ENCODE results near the gene FOXL3.

The FOXL3 gene

DNA sequence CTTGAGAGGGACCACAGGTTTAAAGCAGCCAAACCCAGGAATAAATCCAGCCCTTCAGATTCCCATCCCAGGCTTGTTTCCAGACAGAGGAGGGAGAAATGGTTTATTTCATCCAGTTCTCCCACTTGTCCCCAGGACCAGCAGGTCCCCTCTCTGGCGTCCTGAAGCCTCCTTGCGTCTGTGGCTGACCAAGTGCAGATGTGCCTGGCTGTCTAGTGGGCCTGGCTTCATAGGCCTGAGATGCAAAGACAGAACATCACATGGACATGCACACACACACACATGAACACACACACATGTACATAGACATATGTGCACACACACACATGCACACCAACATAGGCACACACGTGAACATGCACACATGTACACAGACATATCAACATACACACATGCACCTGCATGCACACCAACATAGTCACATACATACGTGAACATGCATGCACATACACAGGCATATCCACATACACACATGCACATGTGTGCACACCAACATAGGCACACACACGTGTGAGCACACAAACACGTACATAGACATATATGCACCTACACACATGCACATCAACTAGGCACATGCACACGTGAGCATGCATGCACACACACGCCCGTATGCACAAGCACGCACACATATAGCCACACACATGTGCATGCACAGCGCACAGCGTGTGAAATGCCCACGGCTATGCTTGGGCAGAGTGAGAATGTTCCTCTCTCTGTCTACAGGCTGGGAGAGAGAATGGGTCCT is 10.7 kb downstream of the FOXL3 start:
- TF ChIP-seq, protein P1, sequence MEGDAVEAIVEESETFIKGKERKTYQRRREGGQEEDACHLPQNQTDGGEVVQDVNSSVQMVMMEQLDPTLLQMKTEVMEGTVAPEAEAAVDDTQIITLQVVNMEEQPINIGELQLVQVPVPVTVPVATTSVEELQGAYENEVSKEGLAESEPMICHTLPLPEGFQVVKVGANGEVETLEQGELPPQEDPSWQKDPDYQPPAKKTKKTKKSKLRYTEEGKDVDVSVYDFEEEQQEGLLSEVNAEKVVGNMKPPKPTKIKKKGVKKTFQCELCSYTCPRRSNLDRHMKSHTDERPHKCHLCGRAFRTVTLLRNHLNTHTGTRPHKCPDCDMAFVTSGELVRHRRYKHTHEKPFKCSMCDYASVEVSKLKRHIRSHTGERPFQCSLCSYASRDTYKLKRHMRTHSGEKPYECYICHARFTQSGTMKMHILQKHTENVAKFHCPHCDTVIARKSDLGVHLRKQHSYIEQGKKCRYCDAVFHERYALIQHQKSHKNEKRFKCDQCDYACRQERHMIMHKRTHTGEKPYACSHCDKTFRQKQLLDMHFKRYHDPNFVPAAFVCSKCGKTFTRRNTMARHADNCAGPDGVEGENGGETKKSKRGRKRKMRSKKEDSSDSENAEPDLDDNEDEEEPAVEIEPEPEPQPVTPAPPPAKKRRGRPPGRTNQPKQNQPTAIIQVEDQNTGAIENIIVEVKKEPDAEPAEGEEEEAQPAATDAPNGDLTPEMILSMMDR (IDR thresholded peaks at IDR 0.05), result no peak
- Histone ChIP-seq H3K9me3 (no peaks in the 10 kb centered on the region), H3K4me3 (no peak overlapping the region), H3K27ac (no peak overlapping the region), H3K36me3 (no peaks in the 10 kb centered on the region), H3K27me3 (peaks cover 0 to 32% of the 10 kb centered on the region in 2 donors), H3K4me1 (no peaks in the 10 kb centered on the region)
- intact Hi-C loops (cut with DNase I; ENCODE audit: low total_unique reads), result no loop called here
- peak in 1 of 2 donors; percentile 33 for DNase-seq

DNA sequence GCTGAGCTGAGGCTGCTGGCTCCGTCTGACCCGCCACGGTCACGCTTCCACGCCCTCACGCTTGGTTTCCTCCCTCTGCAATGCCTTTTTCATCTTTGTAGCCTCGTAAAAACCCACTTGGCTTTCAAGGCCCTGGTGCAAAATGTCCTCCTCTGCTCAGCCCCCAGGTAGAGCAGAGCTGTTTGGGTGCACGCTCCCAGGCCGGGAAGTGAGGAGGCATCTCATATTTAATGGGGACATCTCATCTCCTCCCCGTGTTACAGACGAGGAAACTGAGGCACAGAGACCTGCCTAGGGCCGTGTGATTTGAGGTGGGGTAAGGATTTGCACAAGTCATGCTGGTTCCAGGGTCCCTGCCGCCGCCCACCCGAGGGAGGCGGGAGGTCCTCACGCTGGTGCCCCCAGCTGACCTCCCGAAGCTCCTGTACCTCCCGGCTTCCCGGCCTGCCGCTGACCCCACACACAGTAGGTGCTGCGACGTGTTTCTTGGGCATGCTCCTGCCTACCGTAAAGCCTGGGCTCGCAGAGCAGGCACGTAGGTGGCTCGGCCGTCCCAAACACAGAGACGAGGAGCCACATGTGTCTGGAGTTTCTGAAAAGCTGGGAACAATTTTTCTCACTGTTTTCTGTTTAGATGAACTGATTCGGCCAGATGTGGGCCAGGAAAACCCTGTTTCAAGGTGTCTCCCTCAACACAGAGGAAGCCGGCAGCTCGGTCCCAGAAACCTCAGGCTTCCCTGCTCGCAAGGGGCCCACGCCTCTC is 11.5 kb downstream of the FOXL3 start:
- Histone ChIP-seq H3K27me3 (peaks cover 0 to 28% of the 10 kb centered on the region in 2 donors), H3K27ac (no peak overlapping the region), H3K4me1 (no peaks in the 10 kb centered on the region), H3K9me3 (no peaks in the 10 kb centered on the region), H3K4me3 (no peak overlapping the region), H3K36me3 (no peaks in the 10 kb centered on the region)
- DNase-seq, result peak in 1 of 2 donors; percentile 57
- TF ChIP-seq, protein P1 (IDR thresholded peaks at IDR 0.05), result no peak
- intact Hi-C loops (cut with DNase I; ENCODE audit: low total_unique reads), result no loop called here

DNA sequence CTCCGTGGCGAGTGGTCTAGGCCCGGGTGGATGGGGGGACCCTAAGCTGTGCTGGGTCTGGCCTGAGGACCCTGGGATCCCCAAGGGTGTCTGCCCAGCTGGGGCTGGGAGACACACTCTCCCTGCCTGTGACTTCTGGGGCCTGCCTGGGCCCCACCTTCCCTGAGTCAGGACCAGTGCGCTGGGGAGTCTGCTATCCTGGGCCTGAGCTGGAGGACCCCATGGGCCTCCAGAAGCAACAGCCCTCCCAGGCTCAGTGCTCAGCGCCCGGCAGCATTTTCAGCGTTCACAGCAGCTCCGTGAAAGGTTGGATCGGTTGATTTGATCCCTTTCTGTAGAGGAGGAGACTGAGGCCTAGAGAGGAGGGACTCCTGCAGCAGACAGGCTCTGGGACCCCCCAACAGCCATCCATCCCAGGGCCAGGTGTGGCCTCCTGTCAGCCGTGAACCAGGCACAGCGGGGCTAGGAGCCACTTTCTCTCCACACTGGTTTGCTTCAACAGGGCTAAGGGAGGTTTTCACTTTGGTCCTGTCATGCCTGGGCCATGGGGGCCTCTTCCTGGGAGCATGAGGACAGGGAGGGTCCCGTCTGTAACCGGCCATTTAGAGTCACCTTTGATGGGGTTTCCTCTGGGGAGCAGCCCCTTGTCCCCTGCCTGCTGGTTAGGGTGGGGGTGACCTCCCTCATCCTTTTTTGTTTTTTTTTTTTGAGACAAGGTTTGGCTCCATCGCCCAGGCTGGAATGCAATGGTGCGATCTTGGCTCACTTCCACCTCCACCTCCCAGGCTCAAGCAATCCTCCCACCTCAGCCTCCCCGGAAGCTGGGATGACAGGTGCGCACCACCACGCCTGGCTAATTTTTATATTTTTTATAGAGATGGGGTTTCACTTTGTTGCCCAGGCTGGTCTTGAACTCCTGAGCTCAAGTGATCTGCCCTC is 12.4 kb downstream of the FOXL3 start:
- Histone ChIP-seq H3K4me3 (no peak overlapping the region), H3K9me3 (no peaks in the 10 kb centered on the region), H3K4me1 (no peaks in the 10 kb centered on the region), H3K27me3 (peaks cover 0 to 27% of the 10 kb centered on the region in 2 donors), H3K27ac (no peak overlapping the region), H3K36me3 (no peaks in the 10 kb centered on the region)
- peak in 1 of 2 donors; percentile 40 for DNase-seq
- TF ChIP-seq, protein P1 (IDR thresholded peaks at IDR 0.05), result no peak
- intact Hi-C loops (cut with DNase I; ENCODE audit: low total_unique reads), result no loop called here

DNA sequence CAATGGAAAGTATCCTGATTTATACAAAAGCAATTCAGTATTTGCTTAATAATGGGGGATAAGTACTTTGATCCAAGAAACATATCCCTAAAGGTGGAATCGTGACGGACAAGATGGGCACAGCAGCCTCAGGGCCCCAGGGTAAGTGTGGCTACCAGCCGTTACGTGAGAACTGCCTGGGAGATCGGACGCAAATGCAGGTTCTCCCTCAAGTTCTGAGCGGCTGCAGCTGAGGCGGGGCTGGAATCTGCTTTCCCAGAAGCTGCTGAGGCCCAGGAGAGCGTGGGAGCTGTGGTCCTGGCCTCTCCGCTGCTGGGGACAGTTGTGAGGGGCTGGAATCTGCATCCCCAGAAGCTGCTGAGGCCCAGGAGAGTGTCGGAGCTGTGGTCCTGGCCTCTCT is 13.5 kb downstream of the FOXL3 start:
- Histone ChIP-seq H3K4me1 (no peaks in the 10 kb centered on the region), H3K4me3 (no peak overlapping the region), H3K36me3 (no peaks in the 10 kb centered on the region), H3K27me3 (peaks cover 0 to 23% of the 10 kb centered on the region in 2 donors), H3K9me3 (peaks cover 0 to 7% (median 0%) of the 10 kb centered on the region in 3 donors), H3K27ac (no peak overlapping the region)
- intact Hi-C loops (cut with DNase I; ENCODE audit: low total_unique reads), result no loop called here
- TF ChIP-seq, protein P1 (IDR thresholded peaks at IDR 0.05), result no peak
- DNase-seq, result peak in 1 of 2 donors; percentile 45

DNA sequence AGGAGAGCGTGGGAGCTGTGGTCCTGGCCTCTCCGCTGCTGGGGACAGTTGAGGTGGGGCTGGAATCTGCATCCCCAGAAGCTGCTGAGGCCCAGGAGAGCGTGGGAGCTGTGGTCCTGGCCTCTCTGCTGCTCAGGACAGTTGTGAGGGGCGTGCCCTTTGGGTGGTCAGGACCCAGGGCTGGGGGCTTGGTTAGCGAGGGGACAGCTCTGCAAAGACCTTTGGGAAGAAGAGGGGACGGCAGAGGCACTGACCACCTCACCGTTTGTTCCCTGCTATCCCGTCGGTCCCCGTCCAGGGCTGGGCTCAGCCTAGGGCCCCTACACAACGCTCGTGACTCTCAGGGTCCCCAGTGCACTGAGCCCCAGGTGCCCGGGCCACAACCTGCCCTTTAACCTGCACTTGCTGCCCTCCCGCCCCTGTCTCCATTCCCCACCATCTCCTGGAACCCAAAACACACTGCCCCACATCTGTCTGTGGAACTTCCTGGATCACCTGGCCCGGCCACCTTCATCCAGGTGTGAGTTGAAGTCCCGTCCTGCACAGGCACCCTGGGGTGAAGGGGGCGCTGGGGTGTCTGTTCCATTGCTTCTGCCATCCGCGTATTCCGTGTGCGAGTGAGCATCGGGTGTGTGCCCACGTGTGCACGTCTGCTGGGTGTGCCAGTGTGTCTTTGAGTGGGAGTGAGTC is 14.1 kb downstream of the FOXL3 start:
- Histone ChIP-seq H3K9me3 (peaks cover 0 to 7% (median 0%) of the 10 kb centered on the region in 3 donors), H3K27ac (no peak overlapping the region), H3K4me1 (no peaks in the 10 kb centered on the region), H3K36me3 (no peaks in the 10 kb centered on the region), H3K4me3 (no peak overlapping the region), H3K27me3 (peaks cover 0 to 23% of the 10 kb centered on the region in 2 donors)
- intact Hi-C loops (cut with DNase I; ENCODE audit: low total_unique reads), result no loop called here
- peak in 1 of 2 donors; percentile 51 for DNase-seq
- TF ChIP-seq, protein P1 (IDR thresholded peaks at IDR 0.05), result no peak

Measured in tibial artery (tissue), 4 donors.